Mesothelial cell of epicardium (in vitro differentiated cells): ENCODE data around the gene PIEZO2. TPM values are rescaled to one million over a fixed set of nuclear protein-coding genes. Genes with fewer than 3 reads are reported as not detected.
"Not testable (repeated sequence)": the region's sequence is repeated elsewhere in the genome, so short reads cannot be mapped to it uniquely, and the experiment has no call there.

ENCODE experiments used
- DNase-seq, 2 experiments: peaks; one replicate each; pipeline ENCODE4 v3.0.0; 2021; ENCODE audit warnings: low spot score in 2 of 2; ENCODE audit not compliant: unreplicated experiment in 2 of 2
- H3K27ac Mint-ChIP-seq: 2 replicates; pipeline ENCODE4 v1.8.0; 2021; ENCODE audit warnings: mixed read lengths
- H3K27me3 Mint-ChIP-seq: 2 replicates; pipeline ENCODE4 v1.8.0; 2021; ENCODE audit warnings: low read depth, mixed read lengths
- H3K36me3 Mint-ChIP-seq: 2 replicates; pipeline ENCODE4 v1.8.0; 2021; ENCODE audit warnings: mixed read lengths
- H3K4me1 Mint-ChIP-seq: 2 replicates; pipeline ENCODE4 v1.8.0; 2021; ENCODE audit warnings: mixed read lengths
- H3K4me3 Mint-ChIP-seq: 2 replicates; pipeline ENCODE4 v1.8.0; 2021; ENCODE audit warnings: mild to moderate bottlenecking, moderate library complexity, mixed read lengths
- H3K9me3 Mint-ChIP-seq: 2 replicates; pipeline ENCODE4 v1.8.0; 2021; ENCODE audit warnings: mixed read lengths
- total RNA-seq: library from RNA; stranded (reverse); gene quantifications from 3 replicates; pipeline ENCODE4 v1.2.1, GENCODE V29; 2021
- TF ChIP-seq, protein P1 (sequence below): fragments of 200-600 bp; sonication (generic); IDR thresholded peaks from one replicate; pipeline ENCODE4 v1.5.0; 2021; ENCODE audit warnings: antibody characterized with exemption; ENCODE audit not compliant: unreplicated experiment

Gene PIEZO2
- total RNA-seq, 1 donor from 2014 or later: 36.7 TPM

DNA sequence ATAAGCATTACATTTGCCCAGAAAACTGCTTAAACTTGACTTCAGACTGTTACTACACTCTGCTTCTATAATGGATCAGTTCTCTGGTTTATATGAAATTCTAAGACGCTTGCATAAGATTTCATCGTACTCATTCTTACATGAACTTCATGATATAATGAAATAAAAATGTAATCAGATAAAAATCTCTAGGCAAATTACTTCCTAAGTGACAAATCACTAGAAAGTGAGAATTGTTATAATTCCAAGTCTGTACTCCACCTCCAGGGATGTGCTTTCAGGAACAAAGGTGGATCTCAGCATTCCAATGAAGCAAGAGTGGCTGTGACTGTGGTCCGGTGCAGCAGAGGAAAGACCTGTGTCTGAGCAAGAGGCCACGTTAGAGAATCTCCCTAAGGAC lies 226.2 kb downstream of the PIEZO2 start:
- H3K27me3 Mint-ChIP-seq: no peaks in the 10 kb centered on the region
- peaks cover 39% of the 10 kb centered on the region for H3K4me1 Mint-ChIP-seq
- TF ChIP-seq, protein P1, sequence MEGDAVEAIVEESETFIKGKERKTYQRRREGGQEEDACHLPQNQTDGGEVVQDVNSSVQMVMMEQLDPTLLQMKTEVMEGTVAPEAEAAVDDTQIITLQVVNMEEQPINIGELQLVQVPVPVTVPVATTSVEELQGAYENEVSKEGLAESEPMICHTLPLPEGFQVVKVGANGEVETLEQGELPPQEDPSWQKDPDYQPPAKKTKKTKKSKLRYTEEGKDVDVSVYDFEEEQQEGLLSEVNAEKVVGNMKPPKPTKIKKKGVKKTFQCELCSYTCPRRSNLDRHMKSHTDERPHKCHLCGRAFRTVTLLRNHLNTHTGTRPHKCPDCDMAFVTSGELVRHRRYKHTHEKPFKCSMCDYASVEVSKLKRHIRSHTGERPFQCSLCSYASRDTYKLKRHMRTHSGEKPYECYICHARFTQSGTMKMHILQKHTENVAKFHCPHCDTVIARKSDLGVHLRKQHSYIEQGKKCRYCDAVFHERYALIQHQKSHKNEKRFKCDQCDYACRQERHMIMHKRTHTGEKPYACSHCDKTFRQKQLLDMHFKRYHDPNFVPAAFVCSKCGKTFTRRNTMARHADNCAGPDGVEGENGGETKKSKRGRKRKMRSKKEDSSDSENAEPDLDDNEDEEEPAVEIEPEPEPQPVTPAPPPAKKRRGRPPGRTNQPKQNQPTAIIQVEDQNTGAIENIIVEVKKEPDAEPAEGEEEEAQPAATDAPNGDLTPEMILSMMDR: no peak
- no peak overlapping the region for H3K4me3 Mint-ChIP-seq
- no peaks in the 10 kb centered on the region for H3K9me3 Mint-ChIP-seq
- DNase-seq: no peak
- H3K27ac Mint-ChIP-seq: no peak overlapping the region
- H3K36me3 Mint-ChIP-seq: peaks cover 2% of the 10 kb centered on the region

DNA sequence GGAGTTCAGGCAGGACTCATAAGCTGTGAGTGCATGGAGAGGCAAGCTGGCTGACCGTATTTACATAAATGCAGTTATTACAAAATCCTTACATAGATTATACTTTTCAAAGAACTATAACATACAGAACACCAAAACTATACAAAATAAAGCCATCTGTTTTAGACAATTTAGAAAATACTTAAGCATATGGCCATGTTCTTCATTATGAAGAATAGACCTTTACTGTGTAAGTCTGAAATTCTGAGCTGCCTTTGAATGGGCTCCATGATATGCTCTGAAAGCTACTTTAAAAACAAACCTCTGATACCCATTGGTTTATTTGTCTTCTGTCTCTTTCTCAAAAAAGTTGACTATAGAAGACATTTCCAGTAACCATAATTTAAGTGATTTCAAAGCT lies 226.7 kb downstream of the PIEZO2 start:
- H3K27ac Mint-ChIP-seq, H3K36me3 Mint-ChIP-seq, H3K27me3 Mint-ChIP-seq, H3K4me3 Mint-ChIP-seq, DNase-seq, H3K9me3 Mint-ChIP-seq: not testable (repeated sequence)
- H3K4me1 Mint-ChIP-seq: peaks cover 35% of the 10 kb centered on the region

DNA sequence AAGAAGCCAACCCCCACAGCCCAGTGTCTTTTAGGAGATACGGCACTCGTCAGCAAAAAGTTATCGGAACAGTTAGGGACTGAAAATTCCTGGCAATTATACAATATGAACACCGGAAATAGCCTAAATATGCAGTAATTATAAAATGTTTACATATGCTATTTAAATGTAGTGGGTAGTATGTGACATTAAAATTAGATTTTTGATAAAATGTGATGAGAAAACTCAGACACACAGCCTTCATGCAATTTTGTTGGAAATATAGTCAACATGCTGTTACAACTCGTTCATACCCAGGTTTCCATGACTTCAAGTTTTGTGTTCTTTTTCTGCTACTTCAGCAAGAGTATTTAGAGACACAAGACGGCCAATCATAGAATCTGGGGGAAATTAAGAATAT lies 229.1 kb downstream of the PIEZO2 start:
- H3K4me3 Mint-ChIP-seq, H3K27me3 Mint-ChIP-seq, H3K9me3 Mint-ChIP-seq, H3K36me3 Mint-ChIP-seq, DNase-seq, H3K27ac Mint-ChIP-seq: not testable (repeated sequence)
- H3K4me1 Mint-ChIP-seq: peaks cover 18% of the 10 kb centered on the region

DNA sequence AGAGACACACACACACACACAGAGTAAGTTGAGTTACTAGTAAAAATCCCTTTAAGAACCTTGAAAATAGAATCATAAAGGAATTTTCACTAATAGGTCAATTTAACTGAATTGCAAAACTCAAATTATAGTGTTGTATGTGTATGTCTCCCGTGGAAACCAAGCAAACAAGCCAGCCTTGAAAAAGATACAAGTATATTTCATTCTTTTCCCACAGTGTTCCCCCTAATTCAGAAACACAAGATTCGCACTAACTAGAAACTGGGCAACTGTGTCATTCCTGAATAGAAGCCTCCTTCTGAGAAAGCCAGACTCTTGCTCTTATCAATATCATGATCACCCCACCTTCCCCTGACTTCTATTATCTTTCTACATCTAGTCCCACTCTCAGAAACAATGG lies 229.5 kb downstream of the PIEZO2 start:
- no peaks in the 10 kb centered on the region for H3K9me3 Mint-ChIP-seq
- peaks cover 2% of the 10 kb centered on the region for H3K36me3 Mint-ChIP-seq
- H3K27ac Mint-ChIP-seq: no peak overlapping the region
- no peak overlapping the region for H3K4me3 Mint-ChIP-seq
- no peaks in the 10 kb centered on the region for H3K27me3 Mint-ChIP-seq
- TF ChIP-seq, protein P1: no peak
- peaks cover 16% of the 10 kb centered on the region for H3K4me1 Mint-ChIP-seq
- DNase-seq: no peak

DNA sequence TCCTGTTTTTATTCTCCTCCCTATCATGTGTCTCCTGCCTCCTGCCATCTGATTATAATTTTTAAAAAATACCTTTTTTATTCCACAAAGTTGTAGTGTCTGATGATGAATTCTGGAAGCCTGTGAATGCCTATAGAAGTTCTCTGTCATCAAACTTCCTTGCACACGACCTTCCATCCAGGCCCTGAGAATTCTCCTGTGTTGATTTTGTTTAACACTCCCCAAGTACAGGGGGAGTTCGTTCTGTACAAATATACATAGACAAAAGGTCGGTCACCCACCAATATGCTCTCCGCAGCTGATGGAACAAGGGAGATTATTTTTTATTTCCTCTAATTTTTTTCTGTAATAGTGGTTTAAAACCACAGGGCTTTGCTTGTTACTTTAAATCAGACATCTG lies 232.5 kb downstream of the PIEZO2 start:
- TF ChIP-seq, protein P1: no peak
- Mint-ChIP-seq H3K9me3 (no peaks in the 10 kb centered on the region), H3K4me3 (no peak overlapping the region), H3K27ac (no peak overlapping the region), H3K36me3 (peaks cover 2% of the 10 kb centered on the region), H3K4me1 (peaks cover 27% of the 10 kb centered on the region), H3K27me3 (no peaks in the 10 kb centered on the region)
- DNase-seq: no peak

DNA sequence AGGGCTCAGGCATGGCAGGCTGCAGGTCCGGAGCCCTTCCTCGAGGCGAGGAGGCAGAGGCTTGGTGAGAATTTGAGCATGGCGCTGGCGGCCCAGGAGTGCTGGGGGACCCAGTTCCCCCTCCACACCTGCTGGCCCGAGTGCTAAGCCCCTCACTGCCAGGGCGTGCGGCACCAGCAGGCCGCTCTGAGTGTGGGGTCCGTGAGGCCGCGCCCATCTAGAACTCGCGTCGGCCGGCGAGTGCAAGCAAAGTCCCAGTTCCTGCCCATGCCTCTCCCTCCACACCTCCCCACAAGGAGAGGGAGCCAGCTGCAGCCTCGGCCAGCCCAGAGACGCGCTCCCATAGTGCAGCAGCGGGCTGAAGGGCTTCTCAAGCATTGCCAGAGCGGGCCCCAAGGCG lies 233.0 kb downstream of the PIEZO2 start:
- H3K27ac Mint-ChIP-seq: no peak overlapping the region
- no peaks in the 10 kb centered on the region for H3K9me3 Mint-ChIP-seq
- no peak overlapping the region for H3K4me3 Mint-ChIP-seq
- TF ChIP-seq, protein P1: no peak
- DNase-seq: no peak
- peaks cover 27% of the 10 kb centered on the region for H3K4me1 Mint-ChIP-seq
- peaks cover 5% of the 10 kb centered on the region for H3K36me3 Mint-ChIP-seq
- no peaks in the 10 kb centered on the region for H3K27me3 Mint-ChIP-seq

DNA sequence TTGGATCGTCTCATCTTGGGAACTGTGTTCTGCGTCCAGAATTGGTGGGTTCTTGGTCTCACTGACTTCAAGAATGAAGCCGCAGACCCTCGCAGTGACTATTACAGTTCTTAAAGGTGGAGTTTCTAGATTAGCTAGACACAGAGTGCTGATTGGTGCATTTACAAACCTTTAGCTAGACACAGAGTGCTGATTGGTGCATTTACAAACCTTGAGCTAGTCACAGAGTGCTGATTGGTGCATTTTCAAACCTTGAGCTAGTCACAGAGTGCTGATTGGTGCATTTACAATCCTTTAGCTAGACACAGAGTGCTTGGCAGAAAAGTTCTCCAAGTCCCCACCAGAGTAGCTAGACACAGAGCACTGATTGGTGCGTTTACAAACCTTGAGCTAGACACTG lies 233.6 kb downstream of the PIEZO2 start:
- H3K4me3 Mint-ChIP-seq, H3K27me3 Mint-ChIP-seq, H3K27ac Mint-ChIP-seq, H3K9me3 Mint-ChIP-seq, DNase-seq, H3K36me3 Mint-ChIP-seq: not testable (repeated sequence)
- peaks cover 27% of the 10 kb centered on the region for H3K4me1 Mint-ChIP-seq

DNA sequence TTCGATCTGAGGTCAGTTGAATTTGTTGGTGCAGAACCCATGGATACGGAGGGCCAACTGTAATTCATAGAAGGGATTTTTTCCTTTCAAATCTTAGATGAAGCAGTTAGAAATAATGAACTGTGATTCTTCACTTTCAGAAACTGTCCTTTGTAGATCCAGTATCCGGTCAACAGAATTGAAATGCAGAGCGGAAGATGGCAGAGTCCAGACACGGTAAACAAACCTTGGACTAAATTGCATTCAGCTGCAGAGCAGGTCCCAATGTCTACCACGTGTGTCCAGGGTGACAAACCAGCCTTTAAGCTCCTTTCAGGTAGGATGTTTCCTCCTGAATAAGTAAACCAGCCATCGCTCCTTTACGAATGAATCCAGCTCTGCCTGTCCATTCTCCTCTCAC lies 234.8 kb downstream of the PIEZO2 start:
- H3K36me3 Mint-ChIP-seq, H3K27me3 Mint-ChIP-seq, H3K4me3 Mint-ChIP-seq, H3K9me3 Mint-ChIP-seq, DNase-seq: not testable (repeated sequence)
- Mint-ChIP-seq H3K27ac (peak overlapping the region; percentile 40), H3K4me1 (peaks cover 27% of the 10 kb centered on the region)
